Activated gamma-delta T cell (primary cell): ENCODE results near the gene MIOX.

Experiments
- DNase-seq: peaks from one replicate; lab custom pipeline; 2025; lab: John Stamatoyannopoulos, UW

MIOX gene

DNA sequence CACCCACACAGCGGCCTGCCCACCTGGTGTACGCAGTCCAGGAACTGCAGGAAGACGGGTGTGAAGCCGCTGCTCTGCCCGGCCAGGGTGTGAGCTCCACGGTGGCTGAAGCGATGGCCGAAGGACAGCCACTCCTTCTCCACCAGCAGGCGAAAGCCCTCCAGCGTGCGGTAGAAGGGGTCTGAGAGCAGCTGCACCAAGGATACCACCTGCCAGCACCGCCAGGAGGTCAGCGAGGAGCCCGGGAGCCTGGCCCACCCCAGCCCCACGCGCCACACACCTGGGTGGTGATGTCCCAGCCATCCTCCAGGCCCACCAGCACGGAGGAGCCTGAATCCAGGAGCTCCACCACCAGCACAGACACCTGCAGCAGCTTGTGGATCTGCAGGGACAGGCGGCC is 31.5 kb upstream of the MIOX start:
- no peak for DNase-seq

DNA sequence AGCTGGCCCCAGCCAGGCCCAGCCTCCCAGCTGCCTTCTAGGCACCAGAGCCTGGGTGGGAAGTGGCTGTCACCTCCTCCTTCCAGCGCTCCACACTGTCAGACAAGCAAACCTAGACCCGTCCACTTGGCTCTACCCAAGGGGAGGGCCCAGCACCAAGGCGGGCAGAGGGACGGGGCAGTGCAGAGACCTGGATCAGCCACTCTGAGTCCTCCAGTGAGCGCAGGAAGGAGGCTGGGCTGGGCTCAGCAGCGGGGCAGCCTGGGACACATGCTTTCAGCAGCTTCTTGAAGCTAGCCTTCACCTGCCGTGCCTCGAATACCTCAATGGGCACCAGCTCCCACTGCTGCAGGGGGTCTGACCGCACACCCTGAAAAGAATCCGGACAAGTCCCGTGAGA is 30.6 kb upstream of the MIOX start:
- no peak for DNase-seq

DNA sequence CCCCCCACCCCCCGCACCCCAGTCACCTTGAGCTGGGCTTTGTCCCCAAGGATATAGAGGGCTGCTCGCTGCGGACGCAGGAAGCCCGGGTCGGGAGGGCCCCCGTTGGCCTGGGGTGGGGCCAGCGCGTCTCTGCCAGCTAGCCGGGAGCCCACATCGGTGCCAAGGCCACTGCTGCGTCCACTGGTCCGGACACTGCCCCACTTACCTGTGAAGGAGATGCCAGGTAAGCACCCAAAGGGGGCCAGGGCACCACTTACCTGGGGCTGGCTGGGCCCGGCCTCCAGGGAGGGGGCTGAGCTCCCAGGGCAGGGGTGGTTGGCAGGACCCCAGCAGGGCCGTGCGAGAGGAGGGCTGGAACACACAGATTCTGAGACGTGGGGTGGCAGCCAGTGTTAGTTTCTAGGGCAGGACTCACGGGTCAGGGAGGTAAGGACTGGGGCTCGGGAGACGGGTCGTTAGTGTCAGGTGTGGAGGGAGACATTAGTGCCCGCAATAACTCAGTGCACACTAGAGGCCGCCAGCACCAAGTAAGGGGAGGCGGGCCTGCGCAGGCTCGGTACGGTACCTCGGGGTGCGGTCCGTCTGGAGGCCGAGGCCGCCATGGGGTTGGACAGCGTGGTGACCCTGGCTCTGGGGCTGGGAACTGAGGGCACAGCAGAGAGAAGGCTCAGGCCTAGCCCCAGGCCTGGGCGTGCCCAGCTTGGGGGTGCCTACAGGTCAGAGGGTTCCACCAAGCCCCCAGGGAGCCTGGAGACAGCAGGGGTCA is 30.0 kb upstream of the MIOX start:
- DNase-seq: no peak

DNA sequence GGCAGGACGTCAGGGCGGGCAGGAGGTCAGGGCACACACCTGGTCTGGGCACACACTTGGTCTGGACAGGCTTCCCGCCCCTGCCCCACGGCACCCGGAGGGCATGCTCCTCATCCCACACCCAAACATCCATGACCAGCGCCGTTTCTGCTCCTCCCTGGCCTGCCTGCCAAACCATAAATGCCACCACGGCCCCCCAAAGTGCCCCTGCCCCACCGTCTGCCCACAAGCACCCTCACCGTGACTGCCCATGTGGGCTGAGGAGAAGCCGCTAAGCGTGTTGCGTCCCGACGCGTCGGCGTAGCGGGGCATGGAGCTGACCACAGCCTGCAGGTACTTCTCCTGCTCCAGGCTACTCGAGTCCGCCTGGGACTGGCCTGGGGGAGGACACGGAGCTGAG is 27.6 kb upstream of the MIOX start:
- no peak for DNase-seq

DNA sequence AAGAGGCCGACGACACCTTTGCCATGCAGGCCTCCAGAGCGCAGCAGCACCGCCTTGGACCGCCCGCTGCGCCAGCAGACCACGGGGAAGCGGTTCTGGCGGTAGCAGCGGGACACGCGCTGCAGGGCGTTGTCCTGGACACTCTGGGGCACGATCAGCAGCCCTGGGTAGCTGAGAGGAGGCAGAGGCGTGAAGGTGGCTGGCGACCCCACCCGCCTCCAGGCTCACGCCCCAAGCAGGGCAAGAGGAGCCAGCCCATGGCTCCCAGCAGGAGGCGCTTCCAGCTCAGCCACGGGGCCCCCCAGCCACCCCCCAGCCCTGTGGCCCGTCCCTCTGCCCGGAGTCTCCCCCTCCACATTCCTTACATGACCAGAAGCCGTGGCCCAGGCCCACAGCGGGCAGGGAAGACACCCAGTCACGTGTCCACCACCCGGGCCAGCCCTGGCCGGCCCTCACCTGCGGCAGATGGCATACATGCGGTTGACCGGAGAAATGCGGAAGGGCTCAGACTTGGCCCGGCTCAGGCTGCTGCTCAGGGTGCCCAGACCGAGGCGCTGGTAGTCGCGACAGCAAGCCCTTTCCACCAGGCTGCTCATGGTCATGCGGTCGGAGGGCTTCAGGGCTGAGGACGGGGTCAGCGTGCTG is 27.0 kb upstream of the MIOX start:
- no peak for DNase-seq

DNA sequence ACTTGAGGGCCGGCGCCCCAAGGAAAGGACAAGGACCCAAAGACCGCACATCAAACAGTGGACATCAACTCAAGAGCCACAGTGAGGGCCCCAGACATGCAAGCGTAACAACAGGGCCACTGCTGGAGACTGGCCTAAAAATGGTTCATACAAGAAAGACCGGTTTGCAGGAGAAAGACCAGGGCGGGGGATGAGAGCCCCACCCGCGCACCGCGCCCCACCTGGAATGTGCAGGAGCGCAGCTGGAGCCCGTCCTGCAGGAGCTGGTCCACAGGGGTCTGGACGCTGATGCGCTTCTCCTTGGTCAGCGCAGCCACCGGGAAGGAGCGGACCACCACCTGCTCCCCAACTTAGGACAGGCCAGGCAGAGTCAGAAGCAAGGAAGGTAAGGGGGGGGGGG is 25.7 kb upstream of the MIOX start:
- DNase-seq: no peak

DNA sequence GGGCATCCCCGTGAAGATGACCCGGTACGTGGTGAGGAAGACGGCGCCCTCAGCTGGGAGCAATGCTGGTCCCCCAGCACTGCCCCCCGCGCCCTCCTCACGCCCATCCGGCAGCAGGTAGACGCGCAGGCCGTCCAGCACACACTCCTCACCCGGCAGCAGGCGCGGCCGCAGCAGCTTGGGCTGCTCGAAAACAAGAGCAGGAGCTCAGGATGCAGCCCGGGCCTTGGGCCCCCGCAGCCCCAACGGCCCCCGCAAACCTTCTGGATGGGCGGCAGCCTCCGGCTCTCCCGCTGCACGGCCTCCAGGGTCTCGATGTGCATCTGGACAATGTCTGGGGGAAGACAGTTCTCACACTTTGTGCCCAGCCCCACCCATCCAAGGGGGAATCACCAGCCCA is 25.1 kb upstream of the MIOX start:
- DNase-seq: no peak

DNA sequence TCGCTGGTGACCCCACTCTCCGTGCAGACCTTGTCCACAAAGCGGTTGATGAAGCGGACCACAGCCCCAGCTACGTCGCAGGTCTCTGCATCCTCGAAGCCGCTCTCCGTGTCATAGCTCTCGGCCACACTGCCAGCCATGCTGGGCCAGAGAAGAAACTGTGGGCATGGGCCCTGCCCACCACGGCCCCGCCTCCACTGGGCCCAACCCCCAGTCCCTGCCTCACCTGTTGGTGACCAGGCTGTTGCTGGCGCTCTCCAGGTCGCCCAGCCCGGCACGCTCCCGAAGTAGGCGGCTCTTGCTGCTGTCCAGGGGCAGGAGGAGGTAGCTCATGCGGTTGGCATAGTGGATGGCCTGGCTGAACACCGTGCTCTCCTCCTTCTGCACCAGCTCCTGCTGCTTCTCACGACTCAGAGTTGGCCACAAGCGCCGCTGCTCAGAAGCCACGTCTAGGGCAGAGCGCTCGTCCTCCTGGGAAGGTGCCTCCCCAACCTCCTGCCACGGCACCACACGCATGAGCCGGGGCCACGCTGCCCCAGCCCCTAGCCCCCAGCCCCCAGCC is 24.6 kb upstream of the MIOX start:
- DNase-seq: no peak

DNA sequence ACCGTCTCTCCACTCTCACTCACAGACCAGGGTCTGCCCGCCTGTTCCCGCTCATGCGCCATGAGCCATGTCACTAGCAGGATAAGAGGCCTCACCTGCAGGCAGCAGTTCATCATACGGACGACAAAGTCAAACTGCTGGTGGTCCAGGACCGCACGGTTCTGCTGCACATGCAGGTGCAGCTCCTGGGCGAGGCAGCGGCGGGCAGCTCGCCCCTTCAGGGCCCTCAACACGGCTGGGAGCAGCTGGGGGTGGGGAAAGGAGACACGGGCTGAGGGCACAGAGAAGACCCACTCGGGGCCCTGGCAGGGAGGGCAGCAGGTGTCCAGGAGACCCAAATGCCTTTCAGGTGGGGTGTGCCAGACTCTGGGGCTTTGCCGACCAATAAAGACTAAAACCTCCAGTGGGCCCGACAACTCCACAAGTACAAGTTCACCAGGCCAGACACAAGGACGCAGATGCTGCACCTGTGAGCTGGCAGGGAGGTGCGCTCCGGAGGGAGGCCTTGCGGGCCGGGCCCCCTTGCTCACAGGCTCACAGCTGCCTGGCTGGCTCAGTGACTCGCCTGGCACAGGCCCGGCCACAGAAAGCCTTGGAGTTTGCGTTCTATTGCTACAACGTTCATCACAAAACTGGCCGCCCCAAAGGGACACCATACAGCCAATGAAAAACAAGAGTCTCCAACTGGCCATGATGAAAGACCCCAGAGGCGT is 23.3 kb upstream of the MIOX start:
- DNase-seq: no peak

DNA sequence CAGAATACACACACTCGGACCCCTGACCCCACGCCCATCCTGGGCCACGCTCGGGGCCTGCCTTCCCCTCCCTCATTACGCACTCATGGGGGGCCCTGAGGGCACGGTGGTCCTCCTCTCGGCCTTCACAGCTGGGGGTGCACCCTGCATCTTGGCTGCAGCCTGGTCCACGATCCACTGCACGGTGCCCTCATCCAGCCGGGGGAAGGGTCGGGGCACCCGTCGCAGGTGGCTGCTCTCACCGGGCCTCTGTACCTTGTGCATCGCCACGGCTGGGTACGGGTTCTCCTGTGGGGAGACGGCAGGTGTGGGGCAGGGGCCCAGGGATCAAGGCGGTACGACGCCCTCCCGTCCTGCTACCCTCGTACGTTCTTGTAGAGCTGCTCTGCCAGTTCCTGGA is 22.2 kb upstream of the MIOX start:
- DNase-seq: no peak

DNA sequence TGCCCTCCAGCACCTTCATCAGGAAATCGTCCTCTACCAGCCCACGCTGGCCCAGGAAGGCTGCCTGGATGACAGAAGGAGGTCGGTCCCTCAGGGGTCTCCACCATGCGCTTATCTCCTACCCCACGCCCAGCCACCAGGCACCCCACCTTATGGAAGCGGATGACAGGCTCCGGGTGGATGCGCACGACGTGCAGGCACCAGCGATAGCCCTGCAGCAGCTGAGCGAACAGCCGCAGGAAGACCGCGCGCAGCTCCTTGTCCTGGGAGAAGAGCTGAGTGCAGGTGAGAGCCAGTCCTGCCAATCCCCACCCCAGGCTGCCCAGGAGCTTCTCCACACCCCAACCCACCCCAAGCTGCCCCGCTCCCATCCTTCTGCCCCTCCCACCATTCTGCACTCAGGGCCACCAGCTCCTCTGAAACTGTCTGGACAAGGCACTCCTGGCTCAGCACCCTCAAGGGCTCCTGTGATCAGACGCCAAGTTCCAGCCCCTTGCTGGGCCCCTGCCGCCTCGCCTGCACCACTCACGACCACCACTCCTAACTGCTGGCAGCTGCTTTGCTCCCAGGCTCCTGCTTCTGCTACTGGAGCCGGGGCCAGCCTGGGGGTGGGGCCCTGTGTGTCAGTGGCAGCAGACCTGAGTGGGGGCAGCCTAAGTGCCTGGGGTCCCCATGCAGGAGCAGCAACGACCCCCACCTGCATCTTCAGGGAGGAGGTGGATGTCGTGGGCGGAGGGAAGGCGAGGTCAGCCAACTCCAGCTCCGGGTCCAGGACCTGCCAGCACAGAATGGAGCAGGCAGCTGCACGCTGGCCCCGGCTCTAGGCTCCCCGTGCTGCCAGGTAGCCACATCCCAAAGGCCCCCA is 21.4 kb upstream of the MIOX start:
- DNase-seq: no peak

DNA sequence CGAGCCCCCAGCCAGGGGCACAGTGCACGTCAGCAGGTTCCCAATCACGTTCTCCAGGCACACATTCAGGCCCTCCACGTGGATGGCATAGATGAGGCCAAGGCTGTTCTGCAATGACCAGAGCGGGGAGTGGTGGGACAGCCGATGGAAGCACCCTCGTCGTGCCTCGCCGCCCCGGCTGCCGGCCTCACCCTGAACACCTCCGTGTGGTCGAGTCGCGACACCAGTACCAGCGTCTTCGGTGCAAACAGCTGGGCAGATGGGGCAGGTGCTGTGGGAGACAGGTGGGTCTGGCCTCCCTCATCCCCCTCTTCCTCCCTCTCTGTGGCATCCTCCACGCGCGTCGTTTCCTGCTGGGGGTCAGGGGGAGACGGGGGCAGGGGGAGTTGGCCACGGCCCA is 19.3 kb upstream of the MIOX start:
- no peak for DNase-seq

DNA sequence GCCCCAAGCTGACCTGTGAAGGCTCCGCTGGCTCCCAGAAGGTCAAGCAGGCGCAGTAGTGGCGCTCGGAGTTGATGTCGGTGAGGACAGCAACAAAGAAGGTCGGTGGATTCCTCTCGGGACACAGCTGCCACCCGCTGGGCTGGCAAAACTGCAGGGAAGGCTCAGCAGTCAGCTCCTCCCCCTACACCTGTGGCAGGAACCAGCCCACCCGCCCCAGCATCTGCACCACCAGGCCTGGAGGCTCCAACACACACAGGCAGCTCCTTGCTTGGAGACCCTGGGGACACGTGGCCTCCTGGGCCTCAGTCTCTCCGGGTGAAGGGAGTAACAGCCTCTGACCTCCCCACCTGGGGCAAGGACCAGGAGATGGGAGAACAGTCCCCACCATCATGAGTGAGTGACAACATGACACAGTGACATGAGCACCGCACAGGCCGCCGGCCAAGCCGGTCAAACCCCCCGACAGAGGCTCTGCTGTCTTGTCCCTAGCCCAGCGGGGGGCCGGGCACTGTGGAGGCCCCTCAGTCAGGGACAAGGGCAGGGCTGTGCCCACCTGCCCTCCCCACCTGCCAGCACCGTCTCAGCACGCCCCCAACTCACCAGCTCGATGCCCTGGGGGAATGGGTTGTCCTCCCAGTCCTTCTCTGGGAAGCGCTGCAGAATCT is 18.8 kb upstream of the MIOX start:
- DNase-seq: no peak

DNA sequence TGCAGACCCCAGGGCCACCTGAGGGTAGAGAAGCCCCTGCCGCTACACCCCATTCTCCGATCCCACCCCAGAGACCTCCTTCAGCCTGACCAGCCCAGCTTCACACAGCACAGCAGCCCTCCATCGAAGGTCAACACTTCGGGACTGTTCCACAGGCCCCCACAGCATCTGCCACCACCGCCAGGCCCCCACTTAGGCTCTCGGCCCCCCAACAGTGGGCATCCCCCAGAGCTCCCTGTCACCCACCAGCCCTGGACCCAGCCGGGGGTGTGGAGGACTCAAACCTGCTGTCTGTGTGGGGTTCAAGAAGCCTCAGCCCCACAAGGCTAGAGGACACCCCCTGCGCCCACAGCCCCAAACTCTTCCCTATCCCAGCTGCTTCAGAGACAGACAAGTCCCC is 18.0 kb upstream of the MIOX start:
- no peak for DNase-seq

DNA sequence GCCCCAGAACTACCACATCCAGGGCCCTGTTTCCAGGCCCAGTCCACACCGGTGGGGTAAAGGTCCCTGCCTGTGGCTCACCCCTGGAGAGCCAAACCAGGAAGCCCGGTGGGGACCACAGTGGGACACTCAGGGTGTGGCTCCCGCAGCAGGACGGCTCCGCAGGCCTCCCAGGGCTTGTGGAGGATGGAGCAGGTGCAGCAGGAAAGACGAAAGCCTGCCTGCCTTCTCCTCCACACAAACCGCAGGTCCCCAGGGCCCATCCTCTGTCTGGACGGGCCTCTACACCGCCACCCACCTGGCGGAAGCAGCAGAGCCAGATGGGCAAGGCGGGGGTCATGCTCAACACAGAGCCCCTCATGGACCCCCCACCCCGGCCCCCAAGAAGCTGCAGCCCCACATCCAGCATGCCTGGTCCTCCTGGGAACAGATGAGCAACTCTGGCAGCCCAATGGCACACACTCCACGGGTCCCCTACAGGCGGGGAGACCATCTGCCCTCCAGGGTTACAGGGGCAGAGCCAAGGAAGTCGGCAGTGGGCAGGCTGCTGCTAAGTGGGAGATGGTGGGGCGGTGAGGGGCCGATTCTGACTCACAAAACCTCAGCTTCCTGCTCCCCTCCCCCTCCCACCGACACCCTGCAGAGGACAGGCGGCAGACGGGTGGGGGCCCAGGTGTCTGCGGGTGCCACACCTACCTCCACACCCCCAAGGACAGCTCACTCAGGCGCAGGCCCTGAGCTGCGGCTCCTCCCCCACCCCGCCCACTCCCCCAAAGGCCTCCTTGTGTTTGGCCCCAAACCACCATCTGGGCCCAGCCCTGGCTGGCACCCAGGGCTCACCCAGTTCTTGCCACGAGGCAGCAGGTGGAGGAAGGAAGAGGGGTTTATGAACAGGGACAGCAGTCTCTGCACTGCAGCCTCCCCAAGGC is 17.0 kb upstream of the MIOX start:
- peak; percentile 94 for DNase-seq

DNA sequence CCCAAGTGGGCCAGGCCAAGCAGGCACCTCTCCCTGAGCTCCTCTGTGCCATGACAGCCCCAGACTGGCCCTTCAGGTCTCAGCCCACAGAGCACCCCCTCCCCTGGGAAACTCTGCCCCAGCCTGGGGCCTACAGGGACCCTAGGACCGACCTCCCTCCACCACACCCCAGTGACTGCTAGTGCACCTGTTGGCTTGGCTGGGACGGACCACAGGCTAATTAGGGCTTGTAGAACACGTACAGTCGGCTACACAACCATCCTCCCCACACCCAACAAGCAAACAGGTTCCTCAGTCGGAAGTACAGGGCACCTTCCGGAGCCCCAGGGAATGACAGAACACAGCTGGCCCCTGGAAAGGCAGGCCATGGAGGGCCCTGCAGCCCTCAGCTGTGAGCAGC is 16.2 kb upstream of the MIOX start:
- no peak for DNase-seq

DNA sequence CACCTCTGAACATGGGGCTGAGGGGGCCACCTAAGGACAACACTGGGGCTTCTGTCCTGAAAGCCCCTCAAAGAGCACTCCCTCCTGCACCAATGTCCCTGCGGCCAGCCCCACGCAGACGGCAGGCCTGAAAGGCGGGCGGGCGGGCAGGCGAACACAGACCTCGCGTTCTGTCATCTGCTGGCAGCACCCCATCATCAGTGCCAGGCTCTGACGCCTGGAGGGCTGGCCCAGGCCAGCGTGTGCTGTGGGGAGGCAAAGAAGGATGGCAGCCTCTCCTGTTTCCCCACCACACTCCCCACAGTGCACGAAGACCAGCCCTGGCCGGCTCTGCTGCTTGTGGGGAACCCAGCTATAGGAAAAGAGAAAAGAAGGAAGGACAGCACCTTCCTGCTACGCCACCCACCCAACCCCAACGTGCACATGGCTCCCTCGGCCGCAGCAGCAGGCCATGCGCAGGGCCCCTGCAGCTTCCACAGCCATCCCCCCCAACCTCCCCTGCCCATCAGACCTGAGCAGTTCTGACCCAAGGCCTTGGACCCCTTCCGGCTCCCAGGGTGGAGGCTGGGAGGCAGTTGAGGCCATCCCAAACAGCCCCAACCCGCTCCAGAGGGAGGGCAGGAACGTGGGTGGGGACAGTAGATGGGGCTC is 15.3 kb upstream of the MIOX start:
- DNase-seq: no peak

DNA sequence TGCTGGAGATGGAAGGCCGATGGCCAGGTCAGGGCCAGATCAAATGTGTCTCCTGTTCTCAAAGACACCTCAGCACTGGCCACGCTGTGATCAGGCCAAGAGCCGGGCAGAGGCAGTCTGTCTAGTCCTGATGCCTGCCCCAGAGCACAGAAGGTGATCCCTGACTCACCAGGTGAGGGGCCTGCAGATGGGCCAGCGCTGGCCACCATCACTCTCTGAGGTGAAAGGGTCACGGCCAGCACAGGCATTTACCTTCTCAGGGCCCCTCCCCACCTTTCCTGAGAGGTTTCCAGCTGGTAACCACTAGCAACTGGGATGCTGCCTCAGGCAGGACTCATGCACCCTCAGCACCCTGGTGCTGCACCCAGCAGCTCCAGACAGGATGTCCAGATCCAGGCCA is 14.7 kb upstream of the MIOX start:
- no peak for DNase-seq

DNA sequence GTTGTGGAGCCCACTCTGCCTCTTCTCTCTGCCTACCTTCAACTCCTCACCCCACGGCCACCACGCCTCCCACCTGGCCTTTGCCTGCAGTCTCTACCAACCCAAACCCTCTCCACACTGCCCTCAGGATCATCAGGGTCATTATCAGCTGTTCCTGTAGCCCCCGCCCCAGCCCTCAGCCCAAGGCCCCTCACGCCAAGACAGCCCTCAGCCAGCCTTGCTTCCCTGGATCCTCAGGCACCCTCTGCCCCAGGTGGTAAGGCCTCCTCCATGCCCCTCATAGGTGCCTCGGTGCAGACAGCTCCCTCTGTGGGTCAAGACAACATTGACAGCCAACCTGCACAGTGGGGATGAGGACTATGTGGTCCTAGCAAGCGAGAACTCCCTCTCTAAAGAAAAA is 13.6 kb upstream of the MIOX start:
- DNase-seq: no peak
